Suprapubic skin (tissue), 4 donors: ENCODE data around the gene MRPS10. TPM values are rescaled to one million over a fixed set of nuclear protein-coding genes. Genes with fewer than 3 reads are reported as not detected.
A peak's percentile ranks its signal among the peaks of the same experiment; 100 is the strongest.

Experiments used
- DNase-seq, 2 donors: peaks; one replicate each; pipeline ENCODE4 v3.0.0-alpha.2; 2019; ENCODE audit warnings: low spot score in 2 of 2
- H3K27ac ChIP-seq: fragments of 200-600 bp; sonication (generic); one replicate; pipeline ENCODE4 v1.5.1; 2019
- H3K27me3 ChIP-seq: fragments of 200-600 bp; sonication (generic); one replicate; pipeline ENCODE4 v1.5.1; 2019
- H3K36me3 ChIP-seq: fragments of 200-600 bp; sonication (generic); one replicate; pipeline ENCODE4 v1.5.1; 2019
- H3K4me1 ChIP-seq: fragments of 200-600 bp; sonication (generic); one replicate; pipeline ENCODE4 v1.5.1; 2019
- H3K4me3 ChIP-seq: fragments of 200-600 bp; sonication (generic); one replicate; pipeline ENCODE4 v1.5.1; 2019; ENCODE audit warnings: mild to moderate bottlenecking
- H3K9me3 ChIP-seq: fragments of 200-600 bp; sonication (generic); one replicate; pipeline ENCODE4 v1.5.1; 2019
- EP300 ChIP-seq: sonication (generic); formaldehyde crosslinking; IDR thresholded peaks from one replicate; pipeline ENCODE4 v1.6.1; 2017; ENCODE audit warnings: antibody characterized with exemption
- POLR2A ChIP-seq, 2 donors: fragments of 450-650 bp; IDR thresholded peaks; one replicate each; pipeline ENCODE4 v1.6.1; 2017; ENCODE audit warnings: antibody characterized with exemption in 2 of 2, mild to moderate bottlenecking in 2 of 2, moderate library complexity in 2 of 2
- POLR2AphosphoS5 ChIP-seq, 3 donors: sonication (generic); formaldehyde crosslinking; IDR thresholded peaks; one replicate each; pipeline ENCODE4 v1.6.1; 2017; ENCODE audit warnings: antibody characterized with exemption in 3 of 3
- WGBS: methylation state at CpG from one replicate; pipeline ENCODE4 v1.1.5; 2018; 5-methylcytosine and 5-hydroxymethylcytosine counted together
- total RNA-seq, 4 donors: library from RNA; depleted of rRNA; stranded (reverse); fragments of >200 nt; gene quantifications; one replicate each; pipeline ENCODE4 v1.1.0, GENCODE V29; 2016
- TF ChIP-seq, protein P1 (sequence below), 2 donors: fragments of 200-600 bp in 1 of 2; fragments of 450-650 bp in 1 of 2; sonication (generic) in 1 of 2; IDR thresholded peaks; one replicate each; pipeline ENCODE4 v1.5.1; 2016 to 2019; ENCODE audit warnings: antibody characterized with exemption in 2 of 2, mild to moderate bottlenecking in 1 of 2, moderate library complexity in 1 of 2

The MRPS10 gene
- total RNA-seq, 4 donors from 2014 or later = 17.7 to 20.8 (median 20.3) TPM

DNA sequence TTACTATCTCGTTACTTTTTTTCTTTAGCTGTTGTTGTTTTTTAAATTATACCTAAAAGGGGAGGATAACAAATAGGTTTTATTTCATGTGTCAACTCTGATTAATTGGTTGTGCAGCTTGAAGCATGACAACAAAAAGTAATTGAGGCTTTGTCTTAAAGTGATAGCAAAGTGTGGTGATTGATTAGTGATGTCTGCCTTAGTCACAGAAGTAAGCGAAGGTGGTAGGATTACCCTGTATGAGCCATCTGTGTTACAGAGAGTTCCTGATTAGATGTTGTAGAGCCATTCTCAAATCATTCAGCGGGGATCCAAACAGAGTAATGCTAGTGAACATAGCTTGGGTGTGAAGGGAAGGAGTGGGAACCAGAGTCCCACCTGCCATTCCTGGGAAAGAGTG is 14.4 kb upstream of the MRPS10 start:
- DNase-seq = no peak
- no peak overlapping the region for H3K27ac ChIP-seq
- H3K4me3 ChIP-seq = no peak overlapping the region
- no peaks in the 10 kb centered on the region for H3K9me3 ChIP-seq
- peaks cover 6% of the 10 kb centered on the region for H3K4me1 ChIP-seq
- TF ChIP-seq EP300 = no peak
- TF ChIP-seq, protein P1, sequence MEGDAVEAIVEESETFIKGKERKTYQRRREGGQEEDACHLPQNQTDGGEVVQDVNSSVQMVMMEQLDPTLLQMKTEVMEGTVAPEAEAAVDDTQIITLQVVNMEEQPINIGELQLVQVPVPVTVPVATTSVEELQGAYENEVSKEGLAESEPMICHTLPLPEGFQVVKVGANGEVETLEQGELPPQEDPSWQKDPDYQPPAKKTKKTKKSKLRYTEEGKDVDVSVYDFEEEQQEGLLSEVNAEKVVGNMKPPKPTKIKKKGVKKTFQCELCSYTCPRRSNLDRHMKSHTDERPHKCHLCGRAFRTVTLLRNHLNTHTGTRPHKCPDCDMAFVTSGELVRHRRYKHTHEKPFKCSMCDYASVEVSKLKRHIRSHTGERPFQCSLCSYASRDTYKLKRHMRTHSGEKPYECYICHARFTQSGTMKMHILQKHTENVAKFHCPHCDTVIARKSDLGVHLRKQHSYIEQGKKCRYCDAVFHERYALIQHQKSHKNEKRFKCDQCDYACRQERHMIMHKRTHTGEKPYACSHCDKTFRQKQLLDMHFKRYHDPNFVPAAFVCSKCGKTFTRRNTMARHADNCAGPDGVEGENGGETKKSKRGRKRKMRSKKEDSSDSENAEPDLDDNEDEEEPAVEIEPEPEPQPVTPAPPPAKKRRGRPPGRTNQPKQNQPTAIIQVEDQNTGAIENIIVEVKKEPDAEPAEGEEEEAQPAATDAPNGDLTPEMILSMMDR (IDR thresholded peaks at IDR 0.05) = no peak
- no peak for TF ChIP-seq POLR2A (IDR thresholded peaks at IDR 0.05)
- no peak for TF ChIP-seq POLR2AphosphoS5 (IDR thresholded peaks at IDR 0.05)
- no peaks in the 10 kb centered on the region for H3K27me3 ChIP-seq
- 92% methylated on average over 3 of the region's 3 CpGs for WGBS
- H3K36me3 ChIP-seq = peaks cover 54% of the 10 kb centered on the region

DNA sequence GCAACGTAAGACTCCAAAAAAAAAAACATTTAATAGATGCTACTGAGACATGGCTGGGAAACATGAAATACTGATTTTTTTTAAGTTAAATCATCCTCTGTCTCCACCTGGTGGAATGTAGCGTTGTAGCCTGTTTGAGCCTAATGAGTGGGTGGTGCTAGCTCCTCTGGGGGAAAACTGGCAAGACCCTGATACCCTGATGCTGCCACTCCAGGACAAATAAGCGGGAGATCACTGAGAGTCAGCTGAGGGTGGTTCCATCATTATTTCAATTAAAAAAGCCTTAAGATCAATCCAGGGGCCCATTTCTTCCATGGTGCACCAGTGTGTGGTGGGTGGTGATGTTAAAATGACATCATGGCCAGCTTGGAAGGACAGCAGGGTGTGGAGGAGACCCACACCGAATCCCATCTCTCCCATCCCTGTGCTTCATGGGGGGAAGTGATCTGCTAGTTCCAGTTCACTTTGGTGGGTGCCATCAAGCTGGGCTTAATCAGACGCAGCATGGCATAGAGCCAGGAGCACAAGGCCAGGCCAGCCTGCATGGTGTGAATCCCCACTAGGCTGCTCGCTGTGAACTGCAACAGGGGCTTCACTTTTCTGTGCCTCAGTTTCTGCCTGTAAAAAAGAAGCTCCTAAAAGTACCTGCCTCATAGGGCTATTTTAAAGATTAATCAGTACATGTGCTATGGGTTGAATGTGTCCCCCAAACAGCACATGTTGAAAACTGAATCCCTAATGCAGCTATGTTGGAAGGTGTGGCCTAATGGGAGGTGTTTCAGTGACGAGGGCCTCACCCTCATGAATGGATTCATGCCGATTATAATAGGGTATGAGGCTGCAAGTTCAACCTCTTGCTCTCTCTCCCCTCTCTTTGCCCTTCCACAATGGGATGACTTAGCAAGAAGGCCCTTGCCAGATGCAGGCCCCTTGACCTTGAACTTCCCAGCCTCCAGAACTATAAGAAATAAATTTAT is 13.0 kb upstream of the MRPS10 start:
- H3K27ac ChIP-seq = no peak overlapping the region
- H3K4me1 ChIP-seq = peaks cover 16% of the 10 kb centered on the region
- H3K4me3 ChIP-seq = no peak overlapping the region
- H3K27me3 ChIP-seq = no peaks in the 10 kb centered on the region
- no peak for DNase-seq
- H3K36me3 ChIP-seq = peaks cover 42% of the 10 kb centered on the region
- H3K9me3 ChIP-seq = no peaks in the 10 kb centered on the region
- TF ChIP-seq POLR2AphosphoS5 (IDR thresholded peaks at IDR 0.05) = no peak
- TF ChIP-seq EP300 = no peak
- TF ChIP-seq POLR2A (IDR thresholded peaks at IDR 0.05) = no peak
- 71% methylated on average over 8 of the region's 8 CpGs for WGBS

DNA sequence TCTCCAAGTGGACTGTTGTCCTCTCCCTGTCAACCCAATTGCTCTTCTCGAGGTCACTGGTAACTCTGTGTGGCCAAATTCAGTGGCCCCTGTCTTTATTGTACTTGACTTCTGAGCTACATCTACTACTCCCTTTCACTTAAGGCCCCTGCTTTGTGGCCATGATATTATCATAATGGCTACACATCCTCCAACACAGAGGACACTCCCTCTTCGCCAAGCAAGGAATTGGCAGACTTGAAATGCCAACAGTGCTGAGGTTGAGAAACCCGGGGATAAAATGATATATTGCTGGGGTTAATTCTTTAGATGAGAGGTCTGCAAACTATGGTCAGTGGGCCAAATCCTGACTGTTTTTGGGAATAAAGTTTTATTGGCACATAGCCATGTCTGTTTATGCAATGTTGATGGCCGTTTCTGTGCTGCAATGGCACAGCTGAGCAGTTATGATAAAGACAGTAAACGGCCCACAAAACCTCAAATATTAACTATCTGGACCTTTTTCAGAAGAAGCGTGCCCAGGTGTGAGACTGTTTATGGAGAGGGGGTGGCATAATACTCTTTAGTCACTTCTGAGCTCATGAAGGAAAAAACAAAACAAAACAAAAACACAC is 12.0 kb upstream of the MRPS10 start:
- 68% methylated on average over 6 of the region's 6 CpGs for WGBS
- TF ChIP-seq POLR2A (IDR thresholded peaks at IDR 0.05) (no peak), EP300 (no peak), POLR2AphosphoS5 (IDR thresholded peaks at IDR 0.05) (no peak)
- TF ChIP-seq, protein P1 (IDR thresholded peaks at IDR 0.05) = no peak
- H3K9me3 ChIP-seq = no peaks in the 10 kb centered on the region
- H3K4me1 ChIP-seq = peaks cover 16% of the 10 kb centered on the region
- H3K4me3 ChIP-seq = no peak overlapping the region
- no peaks in the 10 kb centered on the region for H3K27me3 ChIP-seq
- no peak overlapping the region for H3K27ac ChIP-seq
- H3K36me3 ChIP-seq = peaks cover 36% of the 10 kb centered on the region
- no peak for DNase-seq

DNA sequence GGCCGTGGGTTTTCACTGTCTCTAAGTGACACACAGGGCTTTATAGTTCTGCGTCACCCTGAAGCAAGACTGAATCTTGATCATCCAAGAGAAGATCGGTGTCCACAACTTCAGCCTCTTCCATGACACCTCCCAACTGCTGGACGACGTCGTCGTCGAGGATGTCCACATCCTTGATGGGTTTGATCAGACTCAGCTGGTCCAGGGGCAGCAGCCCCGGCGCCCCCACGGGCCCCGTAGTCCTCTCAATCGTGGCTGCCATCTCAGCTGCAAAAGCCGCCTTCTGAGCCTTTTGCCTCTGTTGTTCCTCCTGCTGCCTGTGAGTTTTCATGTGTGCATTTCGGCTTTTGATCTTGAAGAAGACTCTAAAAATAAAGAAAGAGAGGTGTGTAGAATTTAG is 10.6 kb upstream of the MRPS10 start:
- WGBS = 91% methylated on average over 15 of the region's 15 CpGs
- Histone ChIP-seq H3K36me3 (peaks cover 36% of the 10 kb centered on the region), H3K27ac (no peak overlapping the region), H3K4me1 (peaks cover 16% of the 10 kb centered on the region), H3K9me3 (no peaks in the 10 kb centered on the region), H3K4me3 (no peak overlapping the region), H3K27me3 (no peaks in the 10 kb centered on the region)
- no peak for DNase-seq
- TF ChIP-seq EP300 (no peak), POLR2AphosphoS5 (IDR thresholded peaks at IDR 0.05) (no peak), POLR2A (IDR thresholded peaks at IDR 0.05) (no peak)
- TF ChIP-seq, protein P1 (IDR thresholded peaks at IDR 0.05) = no peak

DNA sequence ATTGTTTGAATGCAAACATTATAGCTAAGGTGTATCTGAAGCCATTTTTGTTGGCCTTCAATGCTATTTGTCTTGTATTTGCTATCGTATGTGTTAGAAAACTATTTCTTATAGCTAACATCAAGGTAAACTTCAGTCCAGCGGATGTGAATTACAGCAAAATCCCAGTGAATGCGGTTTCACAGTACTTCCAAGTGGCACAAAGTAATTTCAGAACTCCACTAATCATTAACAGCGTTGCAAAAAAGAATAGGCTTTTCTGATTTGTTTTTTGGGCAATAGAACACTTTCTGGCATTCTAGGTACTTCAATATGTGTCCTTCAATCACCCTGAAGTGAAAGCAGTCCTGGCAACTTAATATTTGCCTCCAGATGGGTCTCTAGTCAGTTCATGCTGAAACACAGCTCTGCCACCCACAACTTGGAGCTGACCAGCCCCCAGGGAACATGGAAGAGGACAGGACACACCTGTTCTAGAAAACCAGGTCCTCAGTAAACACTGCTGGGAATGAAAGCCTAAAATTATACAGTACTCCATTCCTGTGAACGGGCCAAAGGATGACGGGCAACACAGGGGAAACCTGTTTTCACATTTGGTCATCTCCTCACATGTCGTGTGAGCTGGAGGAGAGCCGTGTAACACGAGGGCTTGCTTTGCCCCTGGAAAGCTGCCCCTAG is 9.7 kb upstream of the MRPS10 start:
- no peaks in the 10 kb centered on the region for H3K27me3 ChIP-seq
- H3K9me3 ChIP-seq = no peaks in the 10 kb centered on the region
- TF ChIP-seq EP300 = no peak
- TF ChIP-seq, protein P1 (IDR thresholded peaks at IDR 0.05) = no peak
- TF ChIP-seq POLR2A (IDR thresholded peaks at IDR 0.05) = no peak
- no peak for TF ChIP-seq POLR2AphosphoS5 (IDR thresholded peaks at IDR 0.05)
- peak overlapping the region; percentile 69 for H3K27ac ChIP-seq
- no peak overlapping the region for H3K4me3 ChIP-seq
- DNase-seq = no peak
- H3K4me1 ChIP-seq = peaks cover 16% of the 10 kb centered on the region
- H3K36me3 ChIP-seq = peaks cover 32% of the 10 kb centered on the region
- WGBS = 72% methylated on average over 9 of the region's 9 CpGs
